HG03108 (cell line): ENCODE measurements around the gene FSTL5.
"Not testable (repeated sequence)": the region's sequence is repeated elsewhere in the genome, so short reads cannot be mapped to it uniquely, and the experiment has no call there.

Source experiments
- ATAC-seq: cut with Tn5 transposase; IDR thresholded peaks from one replicate; pipeline ENCODE4 v1.9.1; 2021; ENCODE audit warnings: moderate library complexity; ENCODE audit not compliant: unreplicated experiment

The FSTL5 gene

DNA sequence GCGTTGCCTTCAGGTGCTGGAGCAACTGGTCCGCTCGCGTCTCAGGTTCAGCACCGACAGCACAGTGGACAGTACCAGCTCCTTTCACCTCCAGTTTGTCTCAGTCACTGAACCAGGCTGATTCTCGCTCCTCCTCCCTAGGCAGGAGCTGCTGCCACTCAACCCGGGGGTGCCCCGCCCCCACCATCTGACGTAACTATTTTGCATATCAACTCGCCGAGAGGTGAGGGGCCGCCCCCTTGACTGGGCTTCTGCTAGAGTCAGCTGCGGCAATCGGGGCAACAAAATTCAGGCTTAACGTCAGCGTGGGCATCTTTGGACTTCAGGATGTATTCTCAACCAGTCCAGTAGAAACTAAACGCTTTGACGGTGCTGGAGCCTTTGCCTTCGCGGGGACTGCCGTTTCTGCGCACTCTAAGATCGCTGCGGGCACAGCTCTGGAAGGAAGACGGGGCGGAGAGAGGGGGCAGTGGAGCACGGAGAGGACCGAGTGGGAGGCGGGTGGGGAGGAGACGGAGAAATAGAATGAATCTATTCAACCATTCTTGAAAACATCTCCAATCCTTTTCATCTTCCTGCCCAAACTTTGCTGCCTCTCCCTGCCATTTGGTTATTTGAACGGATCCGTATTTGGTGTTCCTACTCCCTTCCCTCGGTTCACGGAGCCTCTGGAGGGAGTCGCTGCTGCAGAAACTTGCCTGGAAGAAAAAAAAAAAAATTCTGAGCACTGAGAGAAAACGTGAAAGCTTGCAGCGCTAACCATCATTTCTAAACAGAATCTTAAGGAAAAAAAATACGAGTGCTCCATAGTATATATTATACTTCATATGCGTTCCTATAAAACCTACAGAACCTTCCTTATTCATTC lies at the start of gene FSTL5:
FSTL5 (minus strand) TSS at position 109 of the 868 bp plus-strand sequence. CDS start 52,604 bp downstream, outside the sequence.
- ATAC-seq = no peak

DNA sequence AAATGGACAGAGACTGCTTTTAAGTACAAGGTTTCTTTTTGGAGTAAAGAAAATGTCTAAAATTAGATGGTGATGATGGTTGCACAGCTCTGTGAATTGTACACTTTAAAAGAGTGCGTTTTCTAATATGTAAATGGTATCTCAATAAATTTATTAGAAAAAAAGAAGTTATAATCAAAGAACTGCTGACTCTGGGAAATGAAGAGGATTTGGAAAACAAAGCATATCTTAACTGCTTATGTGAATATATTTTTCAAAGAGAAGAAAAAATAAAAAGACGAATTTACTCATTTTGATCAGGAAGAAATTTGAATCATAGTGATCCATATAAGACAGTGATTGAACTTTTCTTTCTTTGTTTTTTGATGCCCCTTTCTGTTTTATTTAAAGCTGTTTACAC lies 45.9 kb upstream of the FSTL5 start:
- no peak for ATAC-seq

GRCh38 chr4:162203478-162203877 lies 39.7 kb upstream of the FSTL5 start:
- ATAC-seq = not testable (repeated sequence)

DNA sequence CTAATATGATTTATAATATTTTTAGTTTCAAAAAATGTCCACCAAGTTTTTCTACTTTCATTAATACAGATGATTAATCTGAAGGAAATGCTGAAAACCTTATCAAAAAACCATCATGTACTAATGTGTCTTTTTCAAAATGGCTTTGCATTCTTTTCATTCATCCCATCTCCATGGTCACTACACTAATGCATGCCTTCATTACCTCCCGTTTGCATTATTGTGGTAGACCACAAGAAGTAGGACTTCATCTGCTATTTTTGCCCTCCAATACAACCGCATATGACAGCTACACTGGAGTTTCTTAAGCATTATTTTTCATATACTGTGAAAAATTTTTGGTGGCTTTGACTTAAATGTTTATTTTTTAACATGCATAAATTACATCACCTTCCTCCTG lies 37.9 kb upstream of the FSTL5 start:
- ATAC-seq = no peak

- ATAC-seq = no peak
Observed at GRCh38 chr4:162170509-162170908, 6.7 kb upstream of the FSTL5 start.

DNA sequence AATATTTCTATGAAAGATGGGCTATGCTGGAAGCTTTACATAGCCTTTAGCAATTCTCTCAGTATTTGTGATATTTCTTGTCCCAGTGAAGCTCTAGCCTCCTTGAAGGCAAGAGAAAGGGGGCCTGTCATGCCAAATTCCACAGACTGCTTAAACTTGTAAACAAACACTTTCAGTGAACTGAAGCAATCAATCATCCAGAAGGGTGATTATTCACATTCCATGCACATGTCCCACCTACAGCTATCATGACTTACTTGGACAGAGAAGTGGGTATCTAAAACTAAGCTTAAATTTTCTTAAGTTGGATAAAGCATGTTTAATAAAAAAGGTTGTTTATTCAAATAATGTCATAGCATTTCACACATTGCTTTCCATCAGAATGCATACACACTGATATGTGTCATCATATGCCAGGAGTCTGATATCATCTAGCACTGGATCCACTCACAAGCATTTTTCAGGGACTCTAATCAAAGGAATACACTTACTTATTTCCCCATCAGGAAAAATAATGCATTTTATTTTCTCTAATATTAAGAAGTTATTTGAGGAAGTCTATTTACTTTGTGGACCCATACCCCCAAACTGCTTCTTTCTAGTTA lies 1.2 kb upstream of the FSTL5 start:
- no peak for ATAC-seq

DNA sequence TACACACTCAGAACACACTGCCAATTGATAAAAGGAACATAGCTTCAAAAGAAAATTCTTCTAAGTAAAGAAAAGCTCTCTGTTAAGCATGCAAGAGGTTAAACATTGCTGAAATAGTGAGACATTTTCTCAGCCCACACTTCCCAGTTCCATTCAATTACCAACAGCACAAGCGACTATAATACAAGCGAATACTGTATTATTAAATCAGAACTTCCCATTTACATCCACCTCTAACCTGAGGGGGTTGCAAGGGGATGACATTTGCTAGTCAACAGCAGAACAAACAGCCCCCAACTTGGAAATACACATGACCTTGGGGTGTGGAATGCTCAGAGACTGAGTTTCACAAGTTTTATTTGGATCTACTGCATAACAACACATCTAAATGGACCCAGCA lies 1.1 kb downstream of the FSTL5 start:
- no peak for ATAC-seq

- no peak for ATAC-seq
Observed at GRCh38 chr4:162157241-162157640, 6.6 kb downstream of the FSTL5 start.

GRCh38 chr4:162154862-162155540 lies 8.8 kb downstream of the FSTL5 start:
- ATAC-seq = no peak

DNA sequence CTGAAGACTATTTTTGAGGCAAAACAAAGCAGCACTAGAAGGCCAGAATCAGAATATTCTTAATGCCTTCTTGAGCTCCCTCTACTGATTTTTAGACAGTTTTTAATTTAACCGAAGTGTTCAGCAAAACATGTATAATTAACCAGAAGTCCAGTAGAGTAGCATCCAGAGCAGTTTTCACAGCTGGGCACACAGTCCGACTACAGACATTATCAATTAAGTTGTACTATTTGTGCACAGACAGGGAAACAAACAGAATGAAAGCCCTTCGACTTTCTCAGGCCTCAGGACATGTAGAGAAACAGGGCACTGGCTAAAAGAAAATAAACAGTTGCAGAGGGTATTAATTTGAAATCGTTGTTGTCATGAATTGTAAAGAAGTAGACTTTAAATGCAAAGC lies 11.9 kb downstream of the FSTL5 start:
- no peak for ATAC-seq

DNA sequence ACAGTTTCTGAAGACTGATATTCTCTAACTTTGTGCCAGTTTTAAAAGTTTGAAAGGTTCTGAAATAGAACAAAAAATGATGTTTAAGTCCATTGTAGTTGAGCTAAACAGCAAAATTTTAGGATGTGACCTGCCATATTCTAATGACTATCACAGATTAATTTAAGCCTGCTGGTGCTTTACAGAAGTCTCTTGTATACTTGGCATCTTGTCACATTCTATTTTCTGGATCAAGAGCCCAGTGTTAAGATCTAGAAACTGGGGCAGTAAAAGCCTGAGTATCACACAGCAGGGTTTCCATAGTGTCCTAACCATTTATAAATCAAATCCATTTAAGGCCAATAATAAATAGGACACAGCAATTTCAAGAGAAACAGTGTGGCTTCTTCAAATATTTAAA lies 12.4 kb downstream of the FSTL5 start:
- ATAC-seq = no peak

DNA sequence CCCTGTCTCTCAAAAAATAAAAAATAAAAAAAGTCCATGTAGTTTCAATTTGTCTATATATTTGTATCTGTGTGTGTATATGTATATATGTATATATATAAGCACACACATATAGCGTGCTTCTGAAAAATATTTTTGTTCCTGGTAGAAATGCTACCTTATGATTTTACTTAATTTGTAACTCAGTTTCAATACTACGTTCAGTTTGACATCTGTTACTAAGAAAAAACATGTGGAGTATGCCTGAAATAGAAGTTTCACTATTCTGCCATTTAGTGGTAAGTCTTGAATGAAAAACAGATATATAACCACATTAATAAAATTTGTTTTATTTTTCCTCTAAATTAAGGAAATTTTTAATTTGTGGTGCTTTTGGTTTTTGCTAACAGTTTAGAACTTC lies 14.2 kb downstream of the FSTL5 start:
- ATAC-seq = no peak

DNA sequence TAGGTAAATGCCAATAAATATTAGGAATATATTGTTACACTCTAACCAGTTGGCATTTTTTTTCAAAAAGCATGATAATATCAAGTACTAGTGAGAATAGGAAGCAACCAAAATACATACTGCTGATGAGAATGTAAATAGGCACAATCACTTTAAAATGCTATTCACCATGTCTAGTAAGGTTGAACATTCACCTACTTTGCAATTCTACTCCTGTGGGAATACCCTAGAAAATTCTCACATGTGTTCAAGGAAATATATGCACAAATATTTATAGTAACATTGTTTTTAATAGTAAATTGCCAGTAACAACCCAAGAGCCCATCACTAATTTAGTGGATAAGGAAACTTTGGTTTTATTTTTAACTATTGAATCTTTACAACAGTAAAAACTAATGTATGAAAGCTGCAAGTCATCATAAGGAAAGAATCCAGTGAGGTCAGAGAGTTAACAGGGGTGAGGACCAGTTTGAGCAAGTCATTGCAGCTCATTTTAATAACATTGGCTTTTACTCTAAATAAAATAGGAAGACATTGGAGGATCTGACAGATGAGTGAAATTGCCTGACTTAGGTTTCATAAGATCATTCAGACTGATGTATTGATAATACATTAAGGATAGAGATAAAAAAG lies 23.6 kb downstream of the FSTL5 start:
- ATAC-seq = no peak

DNA sequence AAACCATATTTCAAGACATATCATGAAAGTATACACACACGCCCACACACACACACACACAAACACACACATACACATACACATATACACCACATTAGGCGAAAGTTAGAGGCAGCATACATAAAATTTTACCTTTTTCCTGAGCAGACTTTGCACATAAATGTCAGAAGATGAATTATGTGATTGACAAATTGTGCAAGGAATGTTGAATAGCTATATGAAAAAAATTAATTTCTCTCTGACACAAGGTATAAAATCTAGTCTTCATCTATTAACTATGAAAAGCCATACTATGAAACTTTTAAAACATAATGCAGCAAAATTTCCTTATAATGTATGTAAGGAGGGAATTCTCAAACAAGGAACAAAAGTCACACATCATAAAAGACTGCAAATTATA lies 24.4 kb downstream of the FSTL5 start:
- ATAC-seq = no peak

GRCh38 chr4:162131256-162131655 lies 32.5 kb downstream of the FSTL5 start:
- ATAC-seq = no peak

DNA sequence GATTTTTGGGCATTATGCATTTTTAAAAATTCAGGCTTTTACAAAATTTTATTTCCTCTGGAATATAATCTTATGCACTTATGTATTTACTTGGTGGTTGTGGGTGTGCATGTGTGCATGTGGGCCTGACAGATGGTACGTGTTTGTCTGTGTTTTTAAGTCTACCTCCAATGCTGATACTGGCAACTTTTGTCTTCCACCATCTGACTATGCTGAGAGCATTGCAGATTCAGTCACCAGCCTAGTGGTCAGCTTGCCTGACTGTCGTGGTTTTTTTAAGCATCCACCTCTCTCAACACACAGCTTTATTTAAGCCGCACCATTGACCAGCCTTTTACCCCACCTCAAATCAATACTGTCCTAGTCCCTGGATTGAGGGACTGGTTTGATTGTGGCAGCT lies 37.1 kb downstream of the FSTL5 start:
- no peak for ATAC-seq

GRCh38 chr4:162117051-162117450 lies 46.7 kb downstream of the FSTL5 start:
- no peak for ATAC-seq

- ATAC-seq = no peak
Observed at GRCh38 chr4:162116095-162116779, 47.6 kb downstream of the FSTL5 start.

- ATAC-seq = no peak
Observed at GRCh38 chr4:162115333-162115732, 48.5 kb downstream of the FSTL5 start.

- no peak for ATAC-seq
Observed at GRCh38 chr4:162111078-162111477, 52.7 kb downstream of the FSTL5 start.
